Measurements from ENCODE around the gene GGCT. TPM values are rescaled to one million over a fixed set of nuclear protein-coding genes. Genes with fewer than 3 reads are reported as not detected.
"Not testable (repeated sequence)": the region's sequence is repeated elsewhere in the genome, so short reads cannot be mapped to it uniquely, and the experiment has no call there.

Gene GGCT
- total RNA-seq, 1 donor from 2014 or later = 17.4 TPM

GRCh38 chr7:30522159-30522558, 17.5 kb upstream of the GGCT start:
- ATAC-seq (ENCODE audit: poor library complexity) (no peak), DNase-seq (no peak)
- intact Hi-C loops (cut with DNase I) = no loop called here

- intact Hi-C loops (cut with DNase I) = no loop called here
- ATAC-seq (ENCODE audit: poor library complexity) (peak; percentile 75), DNase-seq (peak; percentile 75)
Observed at GRCh38 chr7:30521532-30521931, 16.9 kb upstream of the GGCT start.

- ATAC-seq (ENCODE audit: poor library complexity) (no peak), DNase-seq (no peak)
- intact Hi-C loops (cut with DNase I) = no loop called here
Observed at GRCh38 chr7:30519122-30519521, 14.5 kb upstream of the GGCT start.

- intact Hi-C loops (cut with DNase I) = no loop called here
- ATAC-seq (ENCODE audit: poor library complexity) (no peak), DNase-seq (no peak)
Observed at GRCh38 chr7:30515761-30516160, 11.1 kb upstream of the GGCT start.

GRCh38 chr7:30514776-30515175, 10.1 kb upstream of the GGCT start:
- ATAC-seq (ENCODE audit: poor library complexity) = no peak
- intact Hi-C loops (cut with DNase I) = no loop called here
- no peak for DNase-seq

- ATAC-seq (ENCODE audit: poor library complexity) (peak; percentile 22), DNase-seq (no peak)
- intact Hi-C loops (cut with DNase I) = no loop called here
Observed at GRCh38 chr7:30514177-30514576, 9.5 kb upstream of the GGCT start.

- intact Hi-C loops (cut with DNase I) = no loop called here
- ATAC-seq (ENCODE audit: poor library complexity) = no peak
- DNase-seq = no peak
Observed at GRCh38 chr7:30513762-30514161, 9.1 kb upstream of the GGCT start.

- ATAC-seq (ENCODE audit: poor library complexity) = no peak
- intact Hi-C loops (cut with DNase I) = no loop called here
- DNase-seq = no peak
Observed at GRCh38 chr7:30511973-30512662, 7.5 kb upstream of the GGCT start.

GRCh38 chr7:30511494-30511893, 6.9 kb upstream of the GGCT start:
- no peak for ATAC-seq (ENCODE audit: poor library complexity)
- no peak for DNase-seq
- intact Hi-C loops (cut with DNase I) = no loop called here

GRCh38 chr7:30510124-30511075, 5.8 kb upstream of the GGCT start:
- intact Hi-C loops (cut with DNase I) = no loop called here
- no peak for DNase-seq
- ATAC-seq (ENCODE audit: poor library complexity) = peak; percentile 66

- intact Hi-C loops (cut with DNase I) = not testable (repeated sequence)
Observed at GRCh38 chr7:30509171-30509857, 4.7 kb upstream of the GGCT start.

GRCh38 chr7:30507346-30507900, 2.8 kb upstream of the GGCT start:
- DNase-seq; ATAC-seq (ENCODE audit: poor library complexity); intact Hi-C loops (cut with DNase I): not testable (repeated sequence)

More at GRCh38 chr7:30509171-30509857, 4.7 kb upstream of the GGCT start:
- not testable (repeated sequence) for DNase-seq; ATAC-seq (ENCODE audit: poor library complexity)

- intact Hi-C loops (cut with DNase I) = loop anchor here (2.0 kb wide), 1 partner anchor 26 kb away; the partner anchor contains the start of gene NOD1
Observed at GRCh38 chr7:30505174-30505697, 607 bp upstream of the GGCT start.

GRCh38 chr7:30503274-30504212, 1.1 kb downstream of the GGCT start:
- intact Hi-C loops (cut with DNase I) = loop anchor here (2.0 kb wide), 1 partner anchor 25 kb away; the partner anchor contains the start of gene NOD1
- DNase-seq = no peak
- no peak for ATAC-seq (ENCODE audit: poor library complexity)

More at GRCh38 chr7:30505174-30505697, 607 bp upstream of the GGCT start:
- ATAC-seq (ENCODE audit: poor library complexity) (peak; percentile 41), DNase-seq (no peak)

- DNase-seq (no peak), ATAC-seq (ENCODE audit: poor library complexity) (no peak)
- intact Hi-C loops (cut with DNase I) = no loop called here
Observed at GRCh38 chr7:30502470-30503251, 2.0 kb downstream of the GGCT start.

- intact Hi-C loops (cut with DNase I) = no loop called here
- DNase-seq (no peak), ATAC-seq (ENCODE audit: poor library complexity) (no peak)
Observed at GRCh38 chr7:30501264-30501663, 3.4 kb downstream of the GGCT start.

GRCh38 chr7:30493228-30493627, 11.4 kb downstream of the GGCT start:
- intact Hi-C loops (cut with DNase I) = no loop called here

More at GRCh38 chr7:30493228-30493627, 11.4 kb downstream of the GGCT start:
- ATAC-seq (ENCODE audit: poor library complexity) (no peak), DNase-seq (no peak)

Measured in Right ventricle myocardium superior (tissue), 1 donor.